Measurements from ENCODE around the gene FBXW9.

Gene FBXW9

DNA sequence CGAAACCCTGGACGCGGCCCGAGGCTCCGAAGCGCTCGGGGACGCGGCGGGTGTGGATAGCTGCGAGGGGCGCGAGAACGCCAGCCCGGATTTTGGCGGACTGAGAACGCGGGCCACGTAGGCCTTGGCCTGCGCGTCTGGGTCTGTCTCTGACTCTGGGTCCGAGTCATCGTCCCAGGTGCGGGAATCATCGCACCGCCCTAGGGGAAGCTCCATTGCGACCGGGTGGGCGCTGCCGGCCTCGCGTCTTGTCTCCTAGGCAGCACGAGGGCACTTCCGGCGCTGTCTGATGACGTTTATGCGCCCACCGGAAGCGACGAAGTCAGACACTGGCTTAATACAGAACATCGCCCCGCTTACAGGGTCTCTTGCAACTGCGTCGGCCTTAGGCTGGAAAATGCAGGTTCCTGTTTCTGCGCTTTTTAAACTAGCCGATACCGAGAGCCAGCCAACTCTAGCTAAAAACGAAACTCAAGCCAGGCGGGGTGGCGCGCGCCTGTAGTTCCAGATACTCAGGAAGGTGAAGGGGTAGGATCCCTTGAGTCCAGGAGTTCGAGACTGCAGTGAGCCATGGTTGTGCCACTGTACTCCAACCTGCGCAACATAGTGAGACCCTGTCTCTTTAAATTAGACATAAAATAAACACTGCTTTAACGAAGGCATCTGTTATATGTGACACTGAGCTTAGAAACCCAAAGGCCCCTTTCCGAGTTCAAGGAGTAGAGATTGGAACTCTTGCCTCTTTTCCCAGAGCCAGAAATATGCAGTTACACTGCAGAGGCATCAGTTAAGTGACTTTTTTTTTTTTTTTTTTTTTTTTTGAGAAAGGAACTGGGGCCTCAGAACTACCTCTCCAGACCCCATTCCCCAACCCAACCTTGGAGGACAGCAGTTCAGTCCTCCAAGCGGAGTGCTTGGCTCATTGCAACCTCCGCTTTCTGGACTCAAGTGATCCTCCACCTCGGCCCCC, at the start of gene FBXW9:
TSS of gene FBXW9 (minus strand) at position 266 of the 970 bp plus-strand sequence. CDS start at position 216, 50 bp downstream.
- no peak for TF ChIP-seq CTCF (IDR thresholded peaks at IDR 0.05; ENCODE audit: borderline replicate concordance, insufficient read depth, low read depth, low read length)
- H3K4me3 ChIP-seq (ENCODE audit: low read depth, low read length): peak within 1 kb of the TSS; percentile 93

DNA sequence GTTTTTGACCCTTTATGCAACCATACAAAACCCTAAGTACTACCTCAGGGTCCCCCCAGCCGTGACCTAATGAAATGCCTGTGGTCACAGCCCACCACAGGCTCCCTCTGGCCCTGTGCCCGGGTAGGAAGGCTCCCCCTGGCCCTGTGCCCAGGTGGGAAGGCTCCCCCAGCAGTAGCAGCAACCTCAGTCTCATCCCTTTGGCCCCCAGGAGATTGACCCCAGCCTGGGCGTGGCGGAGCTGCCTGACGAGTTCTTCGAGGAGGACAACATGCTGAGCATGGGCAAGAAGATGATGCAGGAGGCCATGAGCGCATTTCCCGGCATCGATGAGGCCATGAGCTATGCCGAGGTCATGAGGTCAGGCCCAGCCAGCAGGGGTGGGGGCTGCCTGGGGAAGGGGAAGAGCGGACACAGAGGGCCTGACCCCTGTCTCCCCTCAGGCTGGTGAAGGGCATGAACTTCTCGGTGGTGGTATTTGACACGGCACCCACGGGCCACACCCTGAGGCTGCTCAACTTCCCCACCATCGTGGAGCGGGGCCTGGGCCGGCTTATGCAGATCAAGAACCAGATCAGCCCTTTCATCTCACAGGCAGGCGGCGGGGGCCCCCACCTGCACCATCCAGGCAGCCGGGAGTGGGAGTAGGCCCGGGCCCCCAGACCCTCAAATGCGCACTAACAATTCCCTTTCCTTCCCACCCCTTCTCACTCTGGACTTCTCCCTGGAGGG, 48.9 kb upstream of the FBXW9 start:
- H3K4me3 ChIP-seq (ENCODE audit: low read depth, low read length): no peak overlapping the region
- no peak for TF ChIP-seq CTCF (IDR thresholded peaks at IDR 0.05; ENCODE audit: borderline replicate concordance, insufficient read depth, low read depth, low read length)

DNA sequence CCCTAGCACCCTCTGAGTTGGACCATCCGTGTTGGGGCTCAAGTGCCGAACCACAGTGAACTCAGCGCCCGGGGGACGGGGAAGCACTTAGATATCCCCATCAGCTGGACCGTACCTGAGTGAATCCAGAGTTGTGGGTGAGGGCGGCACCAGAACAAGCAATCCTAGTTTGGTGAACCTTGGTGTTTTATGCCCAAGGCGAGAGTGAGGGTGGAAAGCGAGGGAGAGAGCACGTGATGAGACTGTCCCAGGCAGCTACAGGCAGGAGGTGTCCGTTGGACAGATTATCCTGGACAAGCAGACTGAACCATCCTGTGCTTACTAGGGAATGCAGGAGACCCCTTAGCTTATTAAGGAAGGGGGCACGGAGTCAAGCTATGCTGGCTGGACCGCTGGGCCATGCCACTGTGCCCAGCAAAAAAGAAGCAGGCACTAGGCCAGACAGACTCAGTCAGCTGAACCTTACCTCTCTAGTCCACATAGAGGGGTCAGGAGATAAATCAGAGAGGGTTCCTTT, 41.5 kb upstream of the FBXW9 start:
- peak overlapping the region; percentile 97 for H3K4me3 ChIP-seq (ENCODE audit: low read depth, low read length)
- TF ChIP-seq CTCF (IDR thresholded peaks at IDR 0.05; ENCODE audit: borderline replicate concordance, insufficient read depth, low read depth, low read length): no peak

DNA sequence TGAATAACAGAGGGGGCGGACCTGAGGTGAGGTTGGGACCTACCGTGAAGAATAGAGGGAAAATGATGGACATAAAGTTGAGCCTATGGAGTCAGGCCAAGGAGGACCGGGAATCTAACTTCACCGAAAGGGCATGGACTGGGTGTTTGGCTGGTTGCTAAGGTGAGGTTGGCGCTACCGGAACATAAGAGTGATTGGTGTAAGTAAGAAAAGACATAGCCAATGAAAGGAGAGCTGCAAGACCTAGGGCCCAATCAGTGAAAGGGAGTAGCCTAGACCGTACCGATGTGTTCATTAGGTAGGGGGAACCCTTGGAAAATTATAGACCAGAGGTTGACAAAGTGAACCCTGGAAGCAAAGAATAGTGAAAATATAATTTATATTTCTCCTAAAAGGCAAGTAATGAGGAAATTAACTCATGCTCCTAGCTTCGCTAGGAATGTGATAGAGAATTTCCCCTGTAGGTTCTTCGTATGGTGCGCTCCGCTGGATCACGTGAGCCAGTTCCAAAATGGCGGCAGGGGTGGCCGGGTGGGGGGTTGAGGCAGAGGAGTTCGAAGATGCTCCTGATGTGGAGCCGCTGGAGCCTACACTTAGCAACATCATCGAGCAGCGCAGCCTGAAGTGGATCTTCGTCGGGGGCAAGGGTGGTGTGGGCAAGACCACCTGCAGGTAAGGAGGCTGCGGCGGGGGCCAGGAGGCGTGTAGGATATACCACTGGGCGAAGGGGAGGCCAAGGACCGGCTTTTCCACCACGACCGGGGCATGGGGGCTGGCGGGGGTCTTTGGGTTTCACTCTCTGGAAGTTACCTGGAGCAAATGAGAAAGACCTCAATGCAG, 40.8 kb upstream of the FBXW9 start, which contains the start of gene GET3:
TSS of gene GET3 (plus strand) at position 503 of the 840 bp plus-strand sequence. CDS start at position 512, 9 bp downstream.
- TF ChIP-seq CTCF (IDR thresholded peaks at IDR 0.05; ENCODE audit: borderline replicate concordance, insufficient read depth, low read depth, low read length): no peak
- peak within 1 kb of the TSS; percentile 97 for H3K4me3 ChIP-seq (ENCODE audit: low read depth, low read length)

- H3K4me3 ChIP-seq (ENCODE audit: low read depth, low read length): peak overlapping the region; percentile 99
- TF ChIP-seq CTCF (IDR thresholded peaks at IDR 0.05; ENCODE audit: borderline replicate concordance, insufficient read depth, low read depth, low read length): peak; percentile 61
These were observed 37.2 kb upstream of the FBXW9 start for GRCh38 chr19:12733369-12734214.

DNA sequence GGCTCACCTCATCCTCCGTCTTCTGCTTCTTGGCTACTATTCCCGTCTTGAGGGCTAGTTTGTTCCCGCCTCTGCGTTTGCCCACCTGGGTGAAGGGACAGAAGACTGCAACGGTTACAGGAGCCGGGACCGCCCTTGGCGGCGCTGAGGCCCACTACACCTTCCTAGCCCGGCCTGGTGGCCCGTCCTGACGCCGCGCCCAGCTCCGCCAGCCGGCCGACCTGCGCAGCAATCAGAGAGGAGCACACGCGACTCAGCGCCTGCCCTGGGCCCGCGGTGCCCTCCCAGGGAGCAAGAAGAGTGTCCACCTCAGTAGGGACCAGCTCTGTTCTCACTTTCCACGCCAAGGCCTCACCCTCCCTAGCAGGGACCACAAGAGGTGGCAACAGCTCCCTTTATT, 34.9 kb upstream of the FBXW9 start:
- no peak for TF ChIP-seq CTCF (IDR thresholded peaks at IDR 0.05; ENCODE audit: borderline replicate concordance, insufficient read depth, low read depth, low read length)
- H3K4me3 ChIP-seq (ENCODE audit: low read depth, low read length): no peak overlapping the region

Data from GM12875 (cell line).